Spinal cord (tissue), 10 donors: ENCODE data around the gene JAKMIP2. TPM values are rescaled to one million over a fixed set of nuclear protein-coding genes. Genes with fewer than 3 reads are reported as not detected.
A peak's percentile ranks its signal among the peaks of the same experiment; 100 is the strongest.

Experiments
- DNase-seq, 6 donors: peaks; one replicate each; pipeline versions ENCODE4 v3.0.0 to v3.0.0-alpha.2; 2013 to 2015; ENCODE audit warnings: low spot score in 6 of 6, low read depth in 4 of 6
- H3K27ac ChIP-seq: one replicate; pipeline ENCODE4 v1.5.1; 2013; ENCODE audit warnings: low read depth, low read length, control low read depth
- H3K27me3 ChIP-seq: one replicate; pipeline ENCODE4 v1.6.1; 2013; ENCODE audit warnings: low read length; ENCODE audit not compliant: control insufficient read depth, insufficient read depth
- H3K36me3 ChIP-seq: one replicate; pipeline ENCODE4 v1.6.1; 2013; ENCODE audit warnings: low read length; ENCODE audit not compliant: control insufficient read depth, insufficient read depth
- H3K4me1 ChIP-seq: one replicate; pipeline ENCODE4 v1.6.1; 2013; ENCODE audit warnings: low read length; ENCODE audit not compliant: control insufficient read depth, insufficient read depth
- H3K4me3 ChIP-seq: one replicate; pipeline ENCODE4 v1.5.1; 2013; ENCODE audit warnings: low read depth, low read length, control low read depth
- H3K9me3 ChIP-seq: one replicate; pipeline ENCODE4 v1.6.1; 2013; ENCODE audit warnings: low read length; ENCODE audit not compliant: control insufficient read depth, insufficient read depth
- WGBS: methylation state at CpG from one replicate; pipeline ENCODE4 v1.1.5; 2013; ENCODE audit warnings: missing lambda C conversion rate; ENCODE audit not compliant: insufficient coverage; 5-methylcytosine and 5-hydroxymethylcytosine counted together
- polyA plus RNA-seq, 2 donors: library from polyadenylated mRNA; unstranded; fragments of 120-200 nt; gene quantifications; one replicate each; pipeline ENCODE4 v1.2.1, GENCODE V29; 2013; ENCODE audit not compliant: insufficient read length in 2 of 2
- total RNA-seq, 2 donors: library from RNA; depleted of rRNA in 1 of 2; stranded (reverse); fragments of 120-200 nt in 1 of 2; fragments of >200 nt in 1 of 2; gene quantifications; one replicate each; pipeline versions ENCODE4 v1.2.3 to v1.2.4, GENCODE V29; 2013 to 2014
- donor health status: healthy.

The JAKMIP2 gene
- total and polyA plus RNA-seq, 4 donors = 31.0 to 45.7 (median 32.2) TPM

DNA sequence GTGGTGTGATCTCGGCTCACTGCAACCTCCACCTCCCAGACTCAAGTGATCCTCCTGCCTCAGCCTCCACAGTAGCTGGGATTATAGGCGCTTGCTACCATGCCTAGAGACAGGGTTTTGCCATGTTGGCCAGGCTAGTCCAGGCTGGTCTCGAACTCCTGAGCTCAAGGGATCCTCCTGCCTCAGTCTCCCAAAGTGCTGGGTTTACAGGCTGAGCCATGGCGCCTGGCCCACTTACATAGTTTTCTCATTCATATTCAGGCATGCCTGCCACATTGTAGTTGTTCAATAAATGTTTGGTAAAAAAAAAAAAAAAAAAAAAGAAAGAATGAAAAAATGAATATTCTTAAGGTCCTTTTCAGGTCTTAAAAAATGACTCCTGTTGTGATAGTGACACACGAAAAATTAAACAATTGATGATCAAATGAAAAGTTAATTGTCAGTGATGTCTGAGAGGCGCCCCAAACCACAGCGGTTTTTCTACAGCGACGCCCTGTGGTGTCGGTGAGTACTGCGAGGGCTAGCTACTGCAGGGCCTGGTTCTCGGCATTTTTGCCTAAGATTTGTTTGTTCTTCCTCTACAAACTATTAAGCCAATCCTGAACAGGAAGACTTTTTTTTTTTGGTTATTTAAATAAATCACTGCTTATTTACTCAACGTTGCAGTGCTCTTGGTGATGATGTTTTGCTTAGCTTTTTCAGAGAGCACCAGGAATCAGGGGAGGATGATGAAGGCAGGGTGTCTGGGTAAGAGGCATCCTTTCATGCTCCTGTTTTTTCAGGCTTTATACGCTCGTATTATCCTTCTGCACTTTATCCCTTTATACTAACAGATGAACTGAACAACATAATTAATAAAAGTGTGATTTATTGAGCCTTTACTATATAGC is 205.6 kb downstream of the JAKMIP2 start:
- no peaks in the 10 kb centered on the region for H3K27me3 ChIP-seq
- no peaks in the 10 kb centered on the region for H3K4me1 ChIP-seq
- 17% methylated on average over 8 of the region's 15 CpGs for WGBS
- no peak overlapping the region for H3K27ac ChIP-seq
- DNase-seq = peak in 3 of 6 donors; percentile 55 to 89 (median 87)
- H3K9me3 ChIP-seq = no peaks in the 10 kb centered on the region
- H3K4me3 ChIP-seq = no peak overlapping the region
- no peaks in the 10 kb centered on the region for H3K36me3 ChIP-seq

GRCh38 chr5:147575598-147575997 is 206.9 kb downstream of the JAKMIP2 start:
- Histone ChIP-seq H3K4me3 (no peak overlapping the region), H3K27ac (no peak overlapping the region)

GRCh38 chr5:147573211-147573610 is 209.3 kb downstream of the JAKMIP2 start:
- H3K36me3 ChIP-seq = no peaks in the 10 kb centered on the region
- no peaks in the 10 kb centered on the region for H3K9me3 ChIP-seq
- H3K27me3 ChIP-seq = no peaks in the 10 kb centered on the region
- H3K27ac ChIP-seq = no peak overlapping the region
- WGBS = no CpG with 5 or more reads among the region's 1 CpG
- no peak for DNase-seq
- H3K4me1 ChIP-seq = no peaks in the 10 kb centered on the region
- H3K4me3 ChIP-seq = no peak overlapping the region

More at GRCh38 chr5:147575598-147575997, 206.9 kb downstream of the JAKMIP2 start:
- no peak for DNase-seq
- no peaks in the 10 kb centered on the region for H3K27me3 ChIP-seq
- 100% methylated on average over 1 of the region's 4 CpGs for WGBS
- no peaks in the 10 kb centered on the region for H3K36me3 ChIP-seq
- no peaks in the 10 kb centered on the region for H3K4me1 ChIP-seq
- no peaks in the 10 kb centered on the region for H3K9me3 ChIP-seq

DNA sequence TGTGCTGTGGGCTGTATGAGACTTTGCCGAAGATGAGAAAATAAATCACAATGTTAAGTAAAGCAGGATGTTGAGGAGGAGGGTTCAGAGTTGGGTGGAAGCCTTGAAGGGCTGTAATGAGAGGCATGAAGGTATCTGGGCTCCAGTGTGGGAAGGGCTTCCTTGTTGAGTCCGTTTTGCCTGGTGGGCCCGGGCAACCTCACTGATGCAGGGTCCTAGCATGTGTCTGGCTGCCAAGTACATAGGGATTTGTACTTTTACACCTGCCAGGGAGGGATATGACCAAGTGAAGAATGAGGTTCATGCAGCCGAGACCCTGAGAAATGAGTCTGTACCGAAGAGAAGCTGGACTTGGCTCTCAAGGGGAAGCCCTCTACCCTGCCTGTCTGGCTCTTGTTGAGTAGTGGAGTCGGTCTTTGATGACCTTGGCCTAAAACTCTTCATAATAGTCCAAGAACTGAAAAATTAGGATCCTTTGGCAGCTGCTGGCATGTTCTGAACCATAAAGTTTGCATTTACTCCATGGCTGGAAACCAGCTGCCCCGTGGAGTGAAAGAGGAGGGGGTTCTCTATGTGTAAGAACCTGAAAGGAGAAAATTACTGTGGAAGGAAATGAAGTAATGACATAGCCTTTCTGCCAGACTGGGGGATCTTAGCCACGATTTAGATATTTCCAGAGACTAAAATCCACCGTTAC is 213.7 kb downstream of the JAKMIP2 start:
- Histone ChIP-seq H3K36me3 (no peaks in the 10 kb centered on the region), H3K4me1 (no peaks in the 10 kb centered on the region), H3K27me3 (no peaks in the 10 kb centered on the region), H3K9me3 (no peaks in the 10 kb centered on the region), H3K27ac (no peak overlapping the region), H3K4me3 (no peak overlapping the region)
- DNase-seq = no peak
- WGBS = 60% methylated on average over 4 of the region's 9 CpGs

- WGBS = 38% methylated on average over 3 of the region's 9 CpGs
- no peaks in the 10 kb centered on the region for H3K36me3 ChIP-seq
- no peaks in the 10 kb centered on the region for H3K27me3 ChIP-seq
- no peak overlapping the region for H3K27ac ChIP-seq
- H3K4me3 ChIP-seq = no peak overlapping the region
- H3K9me3 ChIP-seq = no peaks in the 10 kb centered on the region
- DNase-seq = peak in 1 of 6 donors; percentile 20
- no peaks in the 10 kb centered on the region for H3K4me1 ChIP-seq
Measured at GRCh38 chr5:147567917-147568598, 214.5 kb downstream of the JAKMIP2 start.

DNA sequence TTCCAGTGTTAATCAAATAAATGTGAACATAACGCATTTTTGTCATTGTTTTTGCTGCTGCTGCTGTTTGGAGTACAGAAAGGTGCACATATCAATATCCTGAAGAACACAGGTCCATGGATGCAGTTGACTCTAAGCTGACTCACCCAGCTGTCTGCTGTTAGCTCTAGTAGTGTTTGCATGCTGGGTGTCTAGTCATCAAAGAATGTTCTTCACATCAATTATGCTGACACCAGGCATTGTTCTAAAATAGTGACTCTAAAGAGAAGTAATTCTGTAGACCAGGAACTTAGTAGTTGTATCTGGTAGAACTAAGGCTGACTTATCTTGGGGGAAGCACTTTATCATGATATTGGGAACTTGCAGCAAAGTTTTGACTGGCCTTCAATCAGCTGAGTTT is 217.0 kb downstream of the JAKMIP2 start:
- Histone ChIP-seq H3K4me3 (no peak overlapping the region), H3K27ac (no peak overlapping the region), H3K27me3 (no peaks in the 10 kb centered on the region), H3K36me3 (no peaks in the 10 kb centered on the region), H3K4me1 (peaks cover 5% of the 10 kb centered on the region), H3K9me3 (no peaks in the 10 kb centered on the region)
- no CpG with 5 or more reads among the region's 1 CpG for WGBS
- peak in 1 of 6 donors; percentile 38 for DNase-seq

GRCh38 chr5:147564124-147564486 is 218.4 kb downstream of the JAKMIP2 start:
- Histone ChIP-seq H3K4me1 (peaks cover 5% of the 10 kb centered on the region), H3K27me3 (no peaks in the 10 kb centered on the region), H3K9me3 (no peaks in the 10 kb centered on the region), H3K36me3 (no peaks in the 10 kb centered on the region), H3K27ac (peak overlapping the region; percentile 29), H3K4me3 (no peak overlapping the region)
- peak in 4 of 6 donors; percentile 39 to 88 (median 68) for DNase-seq
- WGBS = no CpG with 5 or more reads among the region's 3 CpGs

- Histone ChIP-seq H3K27me3 (no peaks in the 10 kb centered on the region), H3K4me1 (peaks cover 5% of the 10 kb centered on the region), H3K36me3 (no peaks in the 10 kb centered on the region), H3K9me3 (no peaks in the 10 kb centered on the region), H3K4me3 (no peak overlapping the region), H3K27ac (peak overlapping the region; percentile 29)
- 100% methylated on average over 1 of the region's 1 CpG for WGBS
- no peak for DNase-seq
Measured at GRCh38 chr5:147563466-147564123, 218.9 kb downstream of the JAKMIP2 start.

- Histone ChIP-seq H3K9me3 (no peaks in the 10 kb centered on the region), H3K27ac (peak overlapping the region; percentile 60), H3K4me3 (no peak overlapping the region), H3K4me1 (peaks cover 5% of the 10 kb centered on the region), H3K27me3 (no peaks in the 10 kb centered on the region), H3K36me3 (no peaks in the 10 kb centered on the region)
- no peak for DNase-seq
- no CpG with 5 or more reads among the region's 2 CpGs for WGBS
Measured at GRCh38 chr5:147561435-147561834, 221.1 kb downstream of the JAKMIP2 start.
